ENCODE data around the gene FOXB2. TPM values are rescaled to one million over a fixed set of nuclear protein-coding genes. Genes with fewer than 3 reads are reported as not detected.

FOXB2 gene
- total and polyA plus RNA-seq, 2 of the 13 experiments (the other 11 are each of a cell fraction or from before 2014, with no cell fraction given), result not detected

DNA sequence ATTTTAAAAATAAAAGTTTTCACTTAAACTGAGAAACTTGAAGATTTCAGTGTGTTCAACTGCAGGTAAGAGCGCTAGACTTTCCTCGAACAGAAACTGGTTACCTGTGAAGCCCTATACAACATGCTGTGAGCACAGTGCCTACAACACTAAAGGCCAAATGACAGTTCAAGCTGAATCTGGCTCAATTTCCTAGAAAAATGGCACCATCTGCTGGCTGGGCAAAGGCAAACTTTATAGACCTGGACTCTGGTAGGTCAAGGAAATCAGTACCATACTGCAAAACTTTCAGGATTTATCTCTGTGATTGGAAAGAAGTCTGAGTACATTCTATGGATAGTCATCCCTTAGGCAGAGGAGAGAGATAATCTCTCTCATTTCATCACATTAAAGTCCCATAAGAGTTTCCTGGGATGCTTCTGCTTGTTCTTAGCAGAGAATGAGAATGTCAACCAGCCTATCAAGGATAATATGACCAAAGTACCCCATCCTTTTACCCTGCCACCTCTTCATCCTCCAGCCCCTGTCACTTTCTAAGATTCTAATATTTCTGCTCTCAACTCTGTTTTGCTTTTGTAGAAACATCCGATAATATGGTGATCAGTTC is 31.8 kb upstream of the FOXB2 start (continued):
- no peak for TF ChIP-seq TFDP1 (CRISPR knock-in tag; IDR thresholded peaks at IDR 0.05; ENCODE audit: borderline replicate concordance)
- TF ChIP-seq, protein P1, sequence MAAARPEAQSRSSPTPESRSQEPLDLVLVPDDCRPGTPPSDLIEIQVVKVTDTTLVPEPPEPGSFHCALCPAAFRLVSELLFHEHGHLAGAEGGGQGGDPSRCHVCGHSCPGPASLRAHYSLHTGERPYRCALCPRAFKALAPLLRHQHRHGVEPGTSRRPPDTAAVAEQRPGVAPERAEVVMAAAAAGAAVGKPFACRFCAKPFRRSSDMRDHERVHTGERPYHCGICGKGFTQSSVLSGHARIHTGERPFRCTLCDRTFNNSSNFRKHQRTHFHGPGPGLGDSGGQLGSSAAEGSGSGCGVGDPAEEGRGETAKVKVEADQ (CRISPR knock-in tag; IDR thresholded peaks at IDR 0.05; ENCODE audit: borderline replicate concordance), result no peak
- TF ChIP-seq, protein P2, sequence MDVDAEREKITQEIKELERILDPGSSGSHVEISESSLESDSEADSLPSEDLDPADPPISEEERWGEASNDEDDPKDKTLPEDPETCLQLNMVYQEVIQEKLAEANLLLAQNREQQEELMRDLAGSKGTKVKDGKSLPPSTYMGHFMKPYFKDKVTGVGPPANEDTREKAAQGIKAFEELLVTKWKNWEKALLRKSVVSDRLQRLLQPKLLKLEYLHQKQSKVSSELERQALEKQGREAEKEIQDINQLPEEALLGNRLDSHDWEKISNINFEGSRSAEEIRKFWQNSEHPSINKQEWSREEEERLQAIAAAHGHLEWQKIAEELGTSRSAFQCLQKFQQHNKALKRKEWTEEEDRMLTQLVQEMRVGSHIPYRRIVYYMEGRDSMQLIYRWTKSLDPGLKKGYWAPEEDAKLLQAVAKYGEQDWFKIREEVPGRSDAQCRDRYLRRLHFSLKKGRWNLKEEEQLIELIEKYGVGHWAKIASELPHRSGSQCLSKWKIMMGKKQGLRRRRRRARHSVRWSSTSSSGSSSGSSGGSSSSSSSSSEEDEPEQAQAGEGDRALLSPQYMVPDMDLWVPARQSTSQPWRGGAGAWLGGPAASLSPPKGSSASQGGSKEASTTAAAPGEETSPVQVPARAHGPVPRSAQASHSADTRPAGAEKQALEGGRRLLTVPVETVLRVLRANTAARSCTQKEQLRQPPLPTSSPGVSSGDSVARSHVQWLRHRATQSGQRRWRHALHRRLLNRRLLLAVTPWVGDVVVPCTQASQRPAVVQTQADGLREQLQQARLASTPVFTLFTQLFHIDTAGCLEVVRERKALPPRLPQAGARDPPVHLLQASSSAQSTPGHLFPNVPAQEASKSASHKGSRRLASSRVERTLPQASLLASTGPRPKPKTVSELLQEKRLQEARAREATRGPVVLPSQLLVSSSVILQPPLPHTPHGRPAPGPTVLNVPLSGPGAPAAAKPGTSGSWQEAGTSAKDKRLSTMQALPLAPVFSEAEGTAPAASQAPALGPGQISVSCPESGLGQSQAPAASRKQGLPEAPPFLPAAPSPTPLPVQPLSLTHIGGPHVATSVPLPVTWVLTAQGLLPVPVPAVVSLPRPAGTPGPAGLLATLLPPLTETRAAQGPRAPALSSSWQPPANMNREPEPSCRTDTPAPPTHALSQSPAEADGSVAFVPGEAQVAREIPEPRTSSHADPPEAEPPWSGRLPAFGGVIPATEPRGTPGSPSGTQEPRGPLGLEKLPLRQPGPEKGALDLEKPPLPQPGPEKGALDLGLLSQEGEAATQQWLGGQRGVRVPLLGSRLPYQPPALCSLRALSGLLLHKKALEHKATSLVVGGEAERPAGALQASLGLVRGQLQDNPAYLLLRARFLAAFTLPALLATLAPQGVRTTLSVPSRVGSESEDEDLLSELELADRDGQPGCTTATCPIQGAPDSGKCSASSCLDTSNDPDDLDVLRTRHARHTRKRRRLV (CRISPR knock-in tag; IDR thresholded peaks at IDR 0.05), result no peak
- peak; percentile 68 for TF ChIP-seq STAG1 (CRISPR knock-in tag; IDR thresholded peaks at IDR 0.05)
- TF ChIP-seq, protein P3, sequence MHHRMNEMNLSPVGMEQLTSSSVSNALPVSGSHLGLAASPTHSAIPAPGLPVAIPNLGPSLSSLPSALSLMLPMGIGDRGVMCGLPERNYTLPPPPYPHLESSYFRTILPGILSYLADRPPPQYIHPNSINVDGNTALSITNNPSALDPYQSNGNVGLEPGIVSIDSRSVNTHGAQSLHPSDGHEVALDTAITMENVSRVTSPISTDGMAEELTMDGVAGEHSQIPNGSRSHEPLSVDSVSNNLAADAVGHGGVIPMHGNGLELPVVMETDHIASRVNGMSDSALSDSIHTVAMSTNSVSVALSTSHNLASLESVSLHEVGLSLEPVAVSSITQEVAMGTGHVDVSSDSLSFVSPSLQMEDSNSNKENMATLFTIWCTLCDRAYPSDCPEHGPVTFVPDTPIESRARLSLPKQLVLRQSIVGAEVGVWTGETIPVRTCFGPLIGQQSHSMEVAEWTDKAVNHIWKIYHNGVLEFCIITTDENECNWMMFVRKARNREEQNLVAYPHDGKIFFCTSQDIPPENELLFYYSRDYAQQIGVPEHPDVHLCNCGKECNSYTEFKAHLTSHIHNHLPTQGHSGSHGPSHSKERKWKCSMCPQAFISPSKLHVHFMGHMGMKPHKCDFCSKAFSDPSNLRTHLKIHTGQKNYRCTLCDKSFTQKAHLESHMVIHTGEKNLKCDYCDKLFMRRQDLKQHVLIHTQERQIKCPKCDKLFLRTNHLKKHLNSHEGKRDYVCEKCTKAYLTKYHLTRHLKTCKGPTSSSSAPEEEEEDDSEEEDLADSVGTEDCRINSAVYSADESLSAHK (CRISPR knock-in tag; IDR thresholded peaks at IDR 0.05; ENCODE audit: borderline replicate concordance), result no peak
- TF ChIP-seq ZNF619 (CRISPR knock-in tag; IDR thresholded peaks at IDR 0.05), result no peak
- no peak for TF ChIP-seq ZNF225 (CRISPR knock-in tag; IDR thresholded peaks at IDR 0.05)
- no peak for TF ChIP-seq ZBTB20 (CRISPR knock-in tag; IDR thresholded peaks at IDR 0.05; ENCODE audit: borderline replicate concordance, low read depth)
- TF ChIP-seq HNF4A (CRISPR knock-in tag; IDR thresholded peaks at IDR 0.05), result no peak
